HFF-Myc (cell line): ENCODE data around the gene NAV2.
A peak's percentile ranks its signal among the peaks of the same experiment; 100 is the strongest.

ENCODE experiments used
- DNase-seq: peaks from one replicate; pipeline ENCODE4 v3.0.0-alpha.2; 2011; ENCODE audit warnings: low read depth; ENCODE audit errors: extremely low read depth
- H3K4me3 ChIP-seq: replicated peaks from 2 replicates; pipeline ENCODE4 v1.5.1; 2011; ENCODE audit warnings: low read depth, mild to moderate bottlenecking, control low read depth, low read length
- TF ChIP-seq, protein P1 (sequence below): IDR thresholded peaks from 2 replicates; pipeline ENCODE4 v1.5.1; 2012; ENCODE audit warnings: mild to moderate bottlenecking, low read depth, low read length, control low read depth; ENCODE audit errors: missing control alignments

NAV2 gene

DNA sequence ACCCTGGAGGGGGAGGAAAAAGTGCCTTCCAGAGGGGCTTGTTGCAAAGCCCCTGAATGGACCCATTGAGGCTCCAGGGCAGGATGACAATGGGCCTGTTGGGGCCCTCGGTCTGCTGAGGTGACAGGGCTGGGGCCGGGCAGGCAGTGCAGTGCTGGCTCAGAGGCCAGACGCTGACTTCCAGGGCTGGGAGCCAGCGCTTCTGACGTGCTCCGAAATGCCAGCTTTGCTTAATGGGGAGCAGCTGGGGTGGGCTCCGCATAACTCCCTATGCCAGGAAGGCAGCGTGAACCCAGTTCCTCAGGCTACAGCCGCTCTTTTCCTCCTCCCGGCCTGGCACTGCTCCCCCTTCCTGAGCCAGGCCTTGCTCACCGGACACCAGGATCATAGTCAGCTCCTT, 17.7 kb downstream of the NAV2 start:
- DNase-seq, result no peak
- no peak overlapping the region for H3K4me3 ChIP-seq
- TF ChIP-seq, protein P1, sequence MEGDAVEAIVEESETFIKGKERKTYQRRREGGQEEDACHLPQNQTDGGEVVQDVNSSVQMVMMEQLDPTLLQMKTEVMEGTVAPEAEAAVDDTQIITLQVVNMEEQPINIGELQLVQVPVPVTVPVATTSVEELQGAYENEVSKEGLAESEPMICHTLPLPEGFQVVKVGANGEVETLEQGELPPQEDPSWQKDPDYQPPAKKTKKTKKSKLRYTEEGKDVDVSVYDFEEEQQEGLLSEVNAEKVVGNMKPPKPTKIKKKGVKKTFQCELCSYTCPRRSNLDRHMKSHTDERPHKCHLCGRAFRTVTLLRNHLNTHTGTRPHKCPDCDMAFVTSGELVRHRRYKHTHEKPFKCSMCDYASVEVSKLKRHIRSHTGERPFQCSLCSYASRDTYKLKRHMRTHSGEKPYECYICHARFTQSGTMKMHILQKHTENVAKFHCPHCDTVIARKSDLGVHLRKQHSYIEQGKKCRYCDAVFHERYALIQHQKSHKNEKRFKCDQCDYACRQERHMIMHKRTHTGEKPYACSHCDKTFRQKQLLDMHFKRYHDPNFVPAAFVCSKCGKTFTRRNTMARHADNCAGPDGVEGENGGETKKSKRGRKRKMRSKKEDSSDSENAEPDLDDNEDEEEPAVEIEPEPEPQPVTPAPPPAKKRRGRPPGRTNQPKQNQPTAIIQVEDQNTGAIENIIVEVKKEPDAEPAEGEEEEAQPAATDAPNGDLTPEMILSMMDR, result no peak

DNA sequence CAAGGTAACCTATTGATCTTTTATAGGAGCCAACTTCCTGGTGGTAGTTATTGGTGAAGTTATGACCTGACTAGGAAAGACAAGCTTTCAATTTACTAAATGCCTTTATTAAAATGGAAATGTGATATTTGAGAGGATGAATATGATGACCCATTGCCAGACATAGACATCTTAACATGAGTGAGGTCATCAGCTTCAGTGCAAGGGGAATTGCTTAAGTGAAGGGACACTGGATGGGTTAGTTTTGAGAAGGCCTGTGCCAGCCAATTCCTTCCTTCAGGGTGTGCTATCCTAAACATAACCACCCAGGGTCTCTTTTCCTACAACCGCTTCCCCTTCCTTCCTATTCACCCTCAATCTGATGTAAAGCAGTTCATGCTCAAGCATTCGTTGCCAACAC, 21.5 kb downstream of the NAV2 start:
- no peak for DNase-seq
- H3K4me3 ChIP-seq, result no peak overlapping the region
- TF ChIP-seq, protein P1, result no peak

DNA sequence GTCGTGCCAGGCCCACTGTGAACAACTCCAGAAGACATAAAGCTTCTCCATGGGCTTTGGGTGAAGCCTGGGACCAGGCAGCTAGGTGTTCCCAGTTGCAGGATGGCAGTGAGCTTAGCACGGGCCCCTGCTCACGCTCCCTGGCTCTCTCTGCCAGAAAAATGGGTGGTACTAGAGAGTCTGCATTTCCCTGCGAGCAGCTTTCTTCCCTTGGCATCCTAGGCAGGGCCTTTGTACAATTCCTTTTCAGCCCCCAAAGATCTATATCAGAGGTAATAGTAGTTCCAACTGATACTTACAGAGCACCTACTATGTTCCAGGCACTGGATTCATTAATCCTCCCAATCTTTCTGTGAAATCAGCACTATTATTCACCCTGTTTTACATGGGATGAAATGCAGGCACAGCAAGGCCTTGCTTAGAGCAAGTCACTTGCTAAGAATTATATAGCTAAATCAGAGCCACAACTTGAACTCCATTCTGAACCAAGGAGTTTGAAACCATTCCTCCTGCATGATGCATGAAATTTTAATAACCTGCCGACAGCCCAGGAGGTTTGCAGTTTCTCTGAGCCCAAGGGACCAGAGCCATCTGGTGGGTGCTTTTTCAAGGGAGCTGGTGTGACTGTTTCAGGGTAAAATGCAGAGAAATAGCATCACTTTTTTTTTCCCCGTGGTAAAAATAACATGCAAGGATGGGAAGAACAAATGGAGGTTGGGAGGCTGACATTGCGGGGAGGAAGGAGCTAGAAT, 22.7 kb downstream of the NAV2 start:
- DNase-seq, result no peak
- TF ChIP-seq, protein P1, result peak; percentile 11
- no peak overlapping the region for H3K4me3 ChIP-seq

DNA sequence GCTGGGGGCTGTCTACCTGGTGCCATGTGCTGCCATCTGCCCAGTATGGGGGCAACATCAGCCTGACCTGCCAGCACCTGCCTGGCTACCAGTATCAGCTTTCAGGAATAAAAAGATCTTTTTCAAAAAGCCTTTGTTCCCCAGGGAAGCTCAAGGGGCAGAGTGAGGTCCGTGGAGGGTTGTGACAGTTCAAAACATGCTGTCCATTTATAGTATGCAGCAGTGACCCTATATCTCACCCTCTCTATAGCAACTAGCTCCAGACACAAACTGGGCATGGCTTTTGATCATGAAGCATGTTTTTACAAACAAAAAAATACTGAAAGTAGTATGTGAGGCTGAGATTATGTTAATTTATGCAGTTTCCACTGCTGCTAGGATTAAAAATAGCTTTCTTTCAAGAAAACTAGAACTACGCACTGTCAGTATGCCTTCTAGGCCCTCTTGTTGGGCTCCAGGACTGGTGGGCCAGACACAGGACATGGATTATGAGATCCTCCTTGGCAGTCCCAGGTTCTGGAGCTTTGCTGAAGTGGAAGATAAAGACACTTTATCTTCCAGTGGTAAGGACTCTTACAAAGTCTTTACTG, 23.4 kb downstream of the NAV2 start:
- TF ChIP-seq, protein P1, result no peak
- no peak for DNase-seq
- H3K4me3 ChIP-seq, result no peak overlapping the region

DNA sequence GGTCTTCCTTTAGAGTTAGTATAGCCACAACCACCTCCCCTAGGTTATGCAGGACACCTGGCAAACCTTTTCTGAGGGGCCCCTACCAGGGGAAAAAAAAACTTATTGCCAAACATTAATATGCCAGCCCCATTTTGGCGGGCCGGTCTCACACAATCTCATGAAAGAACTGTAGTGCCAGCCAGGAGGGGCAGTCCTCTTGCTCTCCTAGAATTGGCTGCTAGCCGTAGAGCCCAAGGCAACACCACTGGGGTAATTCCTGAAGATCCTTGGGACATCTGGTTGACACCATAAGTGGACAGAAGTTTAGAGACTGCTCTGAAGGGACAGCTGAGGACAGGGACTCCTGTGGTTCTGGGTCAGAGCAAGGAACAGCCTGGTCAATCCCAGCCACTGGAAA, 24.2 kb downstream of the NAV2 start:
- no peak overlapping the region for H3K4me3 ChIP-seq
- DNase-seq, result no peak
- TF ChIP-seq, protein P1, result no peak

DNA sequence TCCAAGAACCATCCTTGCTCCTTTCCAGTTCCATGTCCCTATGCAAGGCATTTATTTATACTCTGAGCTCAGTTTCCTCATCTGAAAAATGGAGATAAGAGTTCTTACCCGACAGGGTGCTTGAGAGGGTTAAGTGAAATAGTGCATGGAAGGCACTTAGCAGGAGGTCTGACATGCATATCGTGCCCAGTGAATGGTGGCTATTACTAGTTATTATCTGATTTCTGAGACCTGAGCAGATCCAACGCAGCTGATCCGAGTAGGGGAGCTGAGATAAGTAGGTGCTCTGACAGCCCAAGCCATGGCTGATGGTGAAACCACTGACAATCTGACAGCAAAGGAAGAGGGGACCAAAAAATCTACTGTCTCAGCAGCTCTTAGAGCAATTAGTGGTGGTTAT, 24.9 kb downstream of the NAV2 start:
- DNase-seq, result no peak
- H3K4me3 ChIP-seq, result no peak overlapping the region
- TF ChIP-seq, protein P1, result no peak
